Fibroblast of pulmonary artery (primary cell): ENCODE measurements around the gene SPINT1.

ENCODE experiments used
- DNase-seq: peaks from one replicate; pipeline ENCODE4 v3.0.0-alpha.2; 2010; ENCODE audit warnings: low read depth
- H3K4me3 ChIP-seq: replicated peaks from 2 replicates; pipeline ENCODE4 v1.5.1; 2011; ENCODE audit warnings: low read depth, mild to moderate bottlenecking, control low read depth, low read length, moderate library complexity
- TF ChIP-seq, protein P1 (sequence below): IDR thresholded peaks from 2 replicates; pipeline ENCODE4 v1.5.1; 2011; ENCODE audit warnings: mild to moderate bottlenecking, control low read depth, low read length, inconsistent platforms; ENCODE audit errors: missing control alignments

Gene SPINT1

GRCh38 chr15:40844696-40845030, 815 bp downstream of the SPINT1 start:
- TF ChIP-seq, protein P1, sequence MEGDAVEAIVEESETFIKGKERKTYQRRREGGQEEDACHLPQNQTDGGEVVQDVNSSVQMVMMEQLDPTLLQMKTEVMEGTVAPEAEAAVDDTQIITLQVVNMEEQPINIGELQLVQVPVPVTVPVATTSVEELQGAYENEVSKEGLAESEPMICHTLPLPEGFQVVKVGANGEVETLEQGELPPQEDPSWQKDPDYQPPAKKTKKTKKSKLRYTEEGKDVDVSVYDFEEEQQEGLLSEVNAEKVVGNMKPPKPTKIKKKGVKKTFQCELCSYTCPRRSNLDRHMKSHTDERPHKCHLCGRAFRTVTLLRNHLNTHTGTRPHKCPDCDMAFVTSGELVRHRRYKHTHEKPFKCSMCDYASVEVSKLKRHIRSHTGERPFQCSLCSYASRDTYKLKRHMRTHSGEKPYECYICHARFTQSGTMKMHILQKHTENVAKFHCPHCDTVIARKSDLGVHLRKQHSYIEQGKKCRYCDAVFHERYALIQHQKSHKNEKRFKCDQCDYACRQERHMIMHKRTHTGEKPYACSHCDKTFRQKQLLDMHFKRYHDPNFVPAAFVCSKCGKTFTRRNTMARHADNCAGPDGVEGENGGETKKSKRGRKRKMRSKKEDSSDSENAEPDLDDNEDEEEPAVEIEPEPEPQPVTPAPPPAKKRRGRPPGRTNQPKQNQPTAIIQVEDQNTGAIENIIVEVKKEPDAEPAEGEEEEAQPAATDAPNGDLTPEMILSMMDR, result no peak
- no peak for DNase-seq
- peak overlapping the region; percentile 40 for H3K4me3 ChIP-seq

DNA sequence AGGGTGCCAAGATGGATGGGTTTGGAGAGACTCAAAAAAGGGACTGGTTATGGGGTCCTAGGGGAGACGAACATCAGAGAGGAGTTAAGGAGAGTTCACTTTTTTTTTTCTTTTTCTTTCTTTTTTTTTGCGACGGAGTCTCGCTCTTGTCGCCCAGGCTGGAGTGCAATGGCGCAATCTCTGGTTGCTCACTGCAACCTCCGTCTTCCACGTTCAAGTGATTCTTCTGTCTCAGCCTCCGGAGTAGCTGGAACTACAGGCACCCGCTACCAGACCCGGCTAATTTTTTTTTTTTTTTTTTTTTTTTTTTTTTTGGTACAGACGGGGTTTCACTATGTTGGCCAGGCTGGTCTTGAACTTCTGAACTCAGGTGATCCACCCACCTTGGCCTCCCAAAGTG, 1.2 kb downstream of the SPINT1 start:
- no peak for DNase-seq
- TF ChIP-seq, protein P1, result no peak
- peak overlapping the region; percentile 40 for H3K4me3 ChIP-seq

DNA sequence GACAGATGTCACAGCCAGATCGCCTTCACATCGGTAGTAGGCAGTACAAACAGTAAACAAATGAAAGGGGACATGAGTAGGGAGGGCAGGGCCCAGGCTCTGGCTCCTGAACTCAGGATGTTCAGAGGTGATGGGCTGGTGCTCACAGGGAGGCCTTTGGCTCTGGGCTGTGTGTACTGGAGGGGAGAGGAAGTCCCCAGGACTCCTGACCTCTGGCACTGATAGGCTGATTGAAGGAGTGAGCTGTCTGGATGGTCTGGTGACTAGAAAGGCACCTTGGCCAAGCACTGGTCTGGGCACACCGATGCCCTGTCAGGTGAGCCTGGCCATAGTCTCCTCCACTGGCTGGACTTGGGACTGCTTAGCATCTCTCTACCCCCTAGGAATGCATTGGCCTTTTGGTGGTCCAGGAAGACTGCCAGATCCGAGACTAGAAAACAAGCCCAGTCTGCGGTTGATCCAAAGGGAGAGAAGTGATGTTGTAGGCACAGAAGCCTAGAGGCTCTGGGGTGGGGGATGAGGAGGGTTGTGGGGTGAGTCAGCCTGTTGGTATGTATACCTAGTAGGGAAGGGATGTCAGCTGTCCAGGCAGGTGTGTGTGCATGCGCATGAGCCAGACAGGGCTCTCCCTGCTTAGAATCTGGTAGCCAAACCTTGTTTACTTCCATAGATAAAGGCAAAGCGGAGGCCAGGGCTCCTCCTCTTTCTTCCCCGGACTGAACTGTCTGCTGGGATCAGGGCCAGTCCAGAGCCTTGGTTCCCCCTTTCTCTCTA, 1.9 kb downstream of the SPINT1 start:
- TF ChIP-seq, protein P1, result no peak
- H3K4me3 ChIP-seq, result no peak overlapping the region
- no peak for DNase-seq

- DNase-seq, result no peak
- TF ChIP-seq, protein P1, result no peak
Measured at GRCh38 chr15:40846841-40847222, 3.0 kb downstream of the SPINT1 start.

GRCh38 chr15:40847223-40847961, 3.5 kb downstream of the SPINT1 start:
- no peak overlapping the region for H3K4me3 ChIP-seq
- DNase-seq, result peak; percentile 56
- TF ChIP-seq, protein P1, result no peak

More at GRCh38 chr15:40846841-40847222, 3.0 kb downstream of the SPINT1 start:
- no peak overlapping the region for H3K4me3 ChIP-seq

GRCh38 chr15:40850576-40851112, 6.8 kb downstream of the SPINT1 start:
- no peak for DNase-seq
- TF ChIP-seq, protein P1, result no peak
- H3K4me3 ChIP-seq, result no peak overlapping the region

GRCh38 chr15:40852529-40852928, 8.7 kb downstream of the SPINT1 start:
- DNase-seq, result no peak
- TF ChIP-seq, protein P1, result no peak
- no peak overlapping the region for H3K4me3 ChIP-seq
